Activated T-cell treated with anti-CD3 and anti-CD28 coated beads for 4 hours (primary cell): ENCODE data around the gene TXNL1.

ENCODE experiments used
- DNase-seq: peaks from one replicate; pipeline ENCODE4 v3.0.0-alpha.2; 2020

Gene TXNL1

DNA sequence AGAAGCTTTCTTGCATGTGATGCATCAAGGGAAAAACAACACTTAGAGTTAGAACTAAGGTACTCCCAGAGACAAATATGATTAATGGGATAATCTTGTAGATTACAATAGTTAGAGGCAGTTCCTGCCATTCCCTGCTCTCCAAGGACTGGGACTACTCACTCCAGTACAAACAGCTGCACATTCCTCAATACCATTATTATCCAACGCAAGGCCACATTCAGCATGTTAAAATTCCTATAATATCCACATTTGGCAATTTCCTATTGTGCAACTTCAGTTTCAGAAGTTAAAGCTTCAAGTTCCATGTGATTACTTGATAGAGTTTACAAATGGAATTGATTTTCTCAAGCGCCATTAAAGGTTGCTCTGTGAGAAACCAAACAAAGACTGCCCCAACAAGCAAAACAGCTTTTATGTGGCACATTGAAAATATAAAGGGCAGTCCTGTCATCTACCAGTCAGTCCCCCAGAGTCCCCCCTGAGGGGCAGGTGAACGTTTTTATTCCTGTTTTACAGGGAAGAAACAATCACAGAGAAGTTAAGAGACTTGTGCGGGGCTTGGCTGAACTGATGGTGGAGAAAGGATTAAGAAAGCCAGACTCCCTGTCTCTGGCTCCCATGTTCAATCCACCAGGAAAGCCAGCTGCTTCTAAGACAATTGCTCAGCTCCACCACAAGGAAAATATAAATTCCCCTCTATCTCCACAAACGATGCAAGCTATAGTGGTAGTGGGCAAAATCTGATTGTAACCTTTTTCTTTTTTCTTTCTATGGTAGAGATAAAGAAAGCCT is 72.6 kb downstream of the TXNL1 start:
- no peak for DNase-seq

DNA sequence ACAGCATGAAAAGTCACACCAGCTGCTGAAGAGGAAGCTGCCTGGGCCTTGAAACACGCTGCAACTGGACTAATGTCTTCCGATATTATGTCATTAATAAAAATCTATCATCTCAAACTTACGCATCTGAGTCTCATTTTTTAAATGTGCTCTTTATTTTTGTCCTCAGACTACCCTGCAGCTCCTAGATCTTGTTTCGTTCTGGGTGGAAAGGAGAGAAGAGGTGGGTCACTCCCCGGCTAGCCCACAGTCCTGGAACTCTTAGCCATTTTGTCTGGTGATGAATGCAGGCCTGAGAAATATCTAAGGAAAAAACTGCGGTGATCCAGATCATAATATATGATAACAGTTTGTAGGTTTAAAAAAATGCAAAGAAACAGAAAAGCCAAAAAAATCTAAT is 73.3 kb downstream of the TXNL1 start:
- DNase-seq: no peak

DNA sequence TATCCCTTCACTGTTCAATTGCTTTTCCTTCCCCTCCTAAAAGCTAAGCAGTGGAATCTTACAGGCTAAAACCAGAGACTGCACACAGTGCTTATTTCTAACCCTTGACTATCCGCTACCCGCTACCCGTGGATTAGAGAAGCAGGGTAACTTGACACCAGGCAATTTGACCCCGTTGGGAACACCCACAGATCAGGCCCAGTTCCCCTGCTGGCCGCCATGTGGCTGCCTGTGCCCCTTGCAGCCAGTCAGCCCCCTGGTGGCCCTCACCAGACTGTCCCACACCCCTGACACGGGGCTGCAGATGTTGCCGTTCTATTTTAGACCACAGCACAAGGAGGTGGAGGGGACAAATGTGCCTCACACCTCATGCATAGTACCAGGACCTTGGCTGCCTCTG is 74.8 kb downstream of the TXNL1 start:
- no peak for DNase-seq

DNA sequence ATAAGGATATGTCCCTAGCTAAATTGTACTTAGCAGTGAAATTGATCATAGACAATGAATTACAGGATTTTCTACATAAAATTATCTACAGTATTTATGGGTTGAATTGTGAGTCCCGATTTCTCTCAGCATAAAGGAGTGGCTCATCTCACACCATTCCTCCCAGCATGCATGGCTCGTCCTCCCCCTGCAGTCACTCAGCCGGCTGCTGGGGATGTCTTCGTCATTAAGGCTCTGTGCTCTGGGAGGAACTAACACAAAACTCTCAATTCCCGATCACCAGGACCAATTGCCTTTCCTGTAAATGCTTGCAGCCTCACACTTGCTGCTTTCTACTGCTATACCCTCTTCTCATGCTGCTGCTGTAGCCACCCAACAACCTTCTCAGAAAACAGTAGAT is 75.9 kb downstream of the TXNL1 start:
- no peak for DNase-seq

DNA sequence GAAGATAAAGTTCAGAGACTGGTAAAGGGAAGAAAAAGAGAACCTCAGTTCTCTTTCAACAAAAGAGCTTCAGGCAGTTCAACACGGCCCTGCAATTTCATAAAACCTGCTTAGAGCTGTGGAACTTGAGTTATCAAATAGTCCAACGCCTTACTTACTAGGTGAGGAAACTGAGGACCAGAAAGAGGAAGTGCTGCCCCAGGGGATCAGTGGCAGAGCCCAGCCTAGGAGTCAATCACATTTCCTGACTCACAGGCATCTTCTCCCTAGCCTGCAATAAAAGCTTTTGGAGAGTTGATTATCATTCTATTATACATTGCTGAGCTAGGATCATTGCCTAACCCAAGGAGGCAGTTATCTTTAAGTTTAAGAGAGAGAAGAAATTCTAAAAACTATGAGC is 77.4 kb downstream of the TXNL1 start:
- no peak for DNase-seq

DNA sequence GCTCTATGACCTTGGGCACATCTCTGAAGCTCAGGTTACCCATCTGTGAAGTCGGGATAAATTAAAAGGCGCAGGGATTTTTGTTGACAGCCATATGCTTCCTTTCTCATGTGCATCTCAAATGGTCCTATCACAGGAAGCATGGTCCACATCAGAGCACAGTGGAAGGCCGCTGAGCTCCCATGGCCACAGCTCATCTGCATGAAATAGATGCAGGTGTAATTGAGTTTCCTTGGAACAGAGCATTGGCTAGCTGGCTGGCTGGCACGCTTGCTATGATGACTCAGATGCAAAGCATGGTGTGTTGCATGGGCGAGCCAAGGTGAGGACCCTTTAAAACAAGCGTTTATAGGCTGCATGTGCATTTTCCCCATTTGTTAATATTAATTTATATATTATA is 79.3 kb downstream of the TXNL1 start:
- DNase-seq: no peak

DNA sequence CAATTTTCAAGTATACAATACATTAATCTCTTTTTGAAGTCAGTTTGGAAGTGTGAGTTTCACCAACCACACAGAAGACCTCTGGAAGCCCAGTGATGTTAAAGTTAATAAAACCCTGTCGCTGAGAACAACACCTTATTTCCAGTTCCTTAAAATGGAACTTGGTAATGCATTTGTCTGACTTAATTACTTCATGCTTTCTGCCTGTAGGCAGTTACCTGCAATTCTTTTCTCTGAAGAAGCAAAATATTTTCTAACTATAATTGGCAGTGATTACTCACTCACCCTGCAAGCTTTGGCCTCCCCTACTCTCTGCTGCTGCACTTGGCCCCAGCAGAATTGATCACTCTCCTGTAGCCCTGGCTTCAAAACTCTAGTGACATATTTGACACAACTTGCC is 81.5 kb downstream of the TXNL1 start:
- no peak for DNase-seq

DNA sequence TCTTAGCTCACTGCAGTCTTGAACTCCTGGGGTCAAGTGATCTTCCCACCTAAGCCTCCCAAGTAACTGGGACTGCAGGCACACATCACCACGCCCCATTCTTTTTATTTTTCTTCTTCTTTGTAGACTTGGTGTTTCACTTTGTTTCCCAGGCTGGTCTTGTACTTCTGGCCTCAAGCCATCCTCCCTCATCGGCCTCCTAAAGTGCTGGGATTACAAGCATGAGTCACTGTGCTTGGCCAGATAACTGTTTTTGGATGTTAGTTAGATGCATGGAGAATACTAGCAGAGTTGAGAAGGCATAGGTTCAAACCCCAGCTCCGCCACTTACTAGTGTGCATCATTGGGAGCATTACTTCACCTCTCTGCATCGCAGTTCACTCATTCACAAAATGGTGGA is 88.3 kb downstream of the TXNL1 start:
- DNase-seq: no peak
